ENCODE results near the gene PTPRM.

The PTPRM gene

DNA sequence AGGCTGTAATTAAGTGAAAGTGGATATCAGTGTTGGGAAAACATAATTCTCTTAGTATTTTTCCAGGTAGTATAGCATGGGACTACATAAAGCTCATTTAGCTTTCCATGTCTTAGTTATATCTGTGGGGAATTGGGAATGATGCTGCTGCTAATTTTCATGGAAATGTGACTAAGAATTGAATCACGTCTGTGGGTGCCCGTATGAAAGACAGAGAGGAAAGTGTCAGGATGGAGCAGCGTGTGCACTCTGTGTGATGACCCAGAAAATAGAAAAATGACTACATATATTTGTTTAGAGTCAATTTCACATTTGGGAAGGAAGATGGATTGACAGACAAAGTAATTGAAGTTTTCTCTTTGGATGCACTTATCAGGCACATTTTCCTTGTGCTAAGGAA is 212.1 kb downstream of the PTPRM start:
- no peak for TF ChIP-seq EZH2phosphoT487 (IDR thresholded peaks at IDR 0.05; ENCODE audit: borderline replicate concordance)
- TF ChIP-seq, protein P1, sequence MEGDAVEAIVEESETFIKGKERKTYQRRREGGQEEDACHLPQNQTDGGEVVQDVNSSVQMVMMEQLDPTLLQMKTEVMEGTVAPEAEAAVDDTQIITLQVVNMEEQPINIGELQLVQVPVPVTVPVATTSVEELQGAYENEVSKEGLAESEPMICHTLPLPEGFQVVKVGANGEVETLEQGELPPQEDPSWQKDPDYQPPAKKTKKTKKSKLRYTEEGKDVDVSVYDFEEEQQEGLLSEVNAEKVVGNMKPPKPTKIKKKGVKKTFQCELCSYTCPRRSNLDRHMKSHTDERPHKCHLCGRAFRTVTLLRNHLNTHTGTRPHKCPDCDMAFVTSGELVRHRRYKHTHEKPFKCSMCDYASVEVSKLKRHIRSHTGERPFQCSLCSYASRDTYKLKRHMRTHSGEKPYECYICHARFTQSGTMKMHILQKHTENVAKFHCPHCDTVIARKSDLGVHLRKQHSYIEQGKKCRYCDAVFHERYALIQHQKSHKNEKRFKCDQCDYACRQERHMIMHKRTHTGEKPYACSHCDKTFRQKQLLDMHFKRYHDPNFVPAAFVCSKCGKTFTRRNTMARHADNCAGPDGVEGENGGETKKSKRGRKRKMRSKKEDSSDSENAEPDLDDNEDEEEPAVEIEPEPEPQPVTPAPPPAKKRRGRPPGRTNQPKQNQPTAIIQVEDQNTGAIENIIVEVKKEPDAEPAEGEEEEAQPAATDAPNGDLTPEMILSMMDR (conservative IDR thresholded peaks at IDR 0.05; ENCODE audit: low read length), result no peak
- Histone ChIP-seq H4K20me1 (ENCODE audit: insufficient read depth, low read length, poor library complexity, severe bottlenecking) (no peaks in the 10 kb centered on the region), H3K9me2 (replicated peaks; ENCODE audit: low read depth, low read length) (no peaks in the 10 kb centered on the region), H3K9ac (ENCODE audit: low read depth, low read length, poor library complexity, severe bottlenecking) (no peak overlapping the region), H3K27me3 (ENCODE audit: insufficient read depth, low read length, poor library complexity, severe bottlenecking) (no peaks in the 10 kb centered on the region), H3K4me3 (ENCODE audit: low read length, poor library complexity, severe bottlenecking) (no peak overlapping the region), H3K4me2 (ENCODE audit: low read depth, low read length, poor library complexity, severe bottlenecking) (no peak overlapping the region), H3K9me3 (ENCODE audit: insufficient read depth, low read depth, low read length) (no peaks in the 10 kb centered on the region), H3K36me3 (ENCODE audit: insufficient read depth, low read length) (no peaks in the 10 kb centered on the region), H2AFZ (ENCODE audit: low read length) (no peak overlapping the region), H3F3A (ENCODE audit: low read depth) (no peaks in the 10 kb centered on the region), H3K4me1 (ENCODE audit: insufficient read depth, low read length, poor library complexity, severe bottlenecking) (peaks cover under 1% of the 10 kb centered on the region), H3K79me2 (ENCODE audit: insufficient read depth, low read length) (no peaks in the 10 kb centered on the region)

DNA sequence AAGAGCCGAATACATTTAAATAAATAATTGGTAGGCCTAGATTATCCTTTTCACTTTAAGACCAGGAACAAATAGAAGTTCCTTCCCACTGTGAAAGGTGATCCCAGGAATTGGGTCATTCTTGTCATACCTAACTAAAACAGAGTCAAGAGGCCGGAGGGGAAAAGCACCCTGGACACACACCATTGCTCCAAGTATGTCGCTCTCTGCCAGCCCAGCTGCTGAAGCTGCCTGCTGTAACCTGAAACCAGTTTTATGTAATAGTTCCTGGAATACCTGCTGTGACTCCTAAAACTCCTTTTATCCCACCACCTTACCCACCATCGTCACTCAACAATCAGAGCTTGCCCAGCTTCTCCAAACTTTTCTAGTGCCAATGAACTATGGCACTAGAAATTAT is 217.1 kb downstream of the PTPRM start:
- Histone ChIP-seq H3K9me2 (replicated peaks; ENCODE audit: low read depth, low read length) (no peaks in the 10 kb centered on the region), H3K27me3 (ENCODE audit: insufficient read depth, low read length, poor library complexity, severe bottlenecking) (no peaks in the 10 kb centered on the region), H4K20me1 (ENCODE audit: insufficient read depth, low read length, poor library complexity, severe bottlenecking) (no peaks in the 10 kb centered on the region), H3K4me1 (ENCODE audit: insufficient read depth, low read length, poor library complexity, severe bottlenecking) (no peaks in the 10 kb centered on the region), H2AFZ (ENCODE audit: low read length) (no peak overlapping the region), H3K4me2 (ENCODE audit: low read depth, low read length, poor library complexity, severe bottlenecking) (no peak overlapping the region), H3K79me2 (ENCODE audit: insufficient read depth, low read length) (no peaks in the 10 kb centered on the region), H3F3A (ENCODE audit: low read depth) (no peaks in the 10 kb centered on the region), H3K9me3 (ENCODE audit: insufficient read depth, low read depth, low read length) (no peaks in the 10 kb centered on the region), H3K36me3 (ENCODE audit: insufficient read depth, low read length) (no peaks in the 10 kb centered on the region), H3K9ac (ENCODE audit: low read depth, low read length, poor library complexity, severe bottlenecking) (no peak overlapping the region), H3K4me3 (ENCODE audit: low read length, poor library complexity, severe bottlenecking) (no peak overlapping the region)
- TF ChIP-seq EZH2phosphoT487 (IDR thresholded peaks at IDR 0.05; ENCODE audit: borderline replicate concordance), result no peak
- TF ChIP-seq, protein P1 (conservative IDR thresholded peaks at IDR 0.05; ENCODE audit: low read length), result no peak

DNA sequence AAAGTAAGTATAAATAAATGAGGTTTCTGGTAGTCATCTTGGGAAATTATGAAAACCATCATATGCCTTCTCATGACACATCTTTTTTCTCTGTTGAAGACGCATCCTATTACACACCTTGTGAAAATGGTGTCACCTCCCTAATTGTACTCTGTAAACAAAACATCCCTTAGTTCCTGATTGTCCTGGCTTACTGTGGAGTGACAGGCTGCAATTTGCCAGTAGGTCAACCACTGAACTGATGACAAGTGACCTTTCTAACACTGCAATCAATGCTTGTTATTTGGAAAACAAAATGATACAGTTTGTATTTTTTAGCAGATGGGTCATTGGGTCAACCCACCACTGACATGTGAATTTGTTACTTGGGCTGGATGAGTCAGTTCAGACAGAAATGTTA is 219.5 kb downstream of the PTPRM start:
- H3K9ac ChIP-seq (ENCODE audit: low read depth, low read length, poor library complexity, severe bottlenecking), result no peak overlapping the region
- no peaks in the 10 kb centered on the region for H3K4me1 ChIP-seq (ENCODE audit: insufficient read depth, low read length, poor library complexity, severe bottlenecking)
- H2AFZ ChIP-seq (ENCODE audit: low read length), result no peak overlapping the region
- H4K20me1 ChIP-seq (ENCODE audit: insufficient read depth, low read length, poor library complexity, severe bottlenecking), result no peaks in the 10 kb centered on the region
- H3F3A ChIP-seq (ENCODE audit: low read depth), result no peaks in the 10 kb centered on the region
- no peaks in the 10 kb centered on the region for H3K27me3 ChIP-seq (ENCODE audit: insufficient read depth, low read length, poor library complexity, severe bottlenecking)
- H3K36me3 ChIP-seq (ENCODE audit: insufficient read depth, low read length), result no peaks in the 10 kb centered on the region
- no peaks in the 10 kb centered on the region for H3K9me3 ChIP-seq (ENCODE audit: insufficient read depth, low read depth, low read length)
- no peak overlapping the region for H3K4me2 ChIP-seq (ENCODE audit: low read depth, low read length, poor library complexity, severe bottlenecking)
- no peak overlapping the region for H3K4me3 ChIP-seq (ENCODE audit: low read length, poor library complexity, severe bottlenecking)
- no peaks in the 10 kb centered on the region for H3K9me2 ChIP-seq (replicated peaks; ENCODE audit: low read depth, low read length)
- no peak for TF ChIP-seq EZH2phosphoT487 (IDR thresholded peaks at IDR 0.05; ENCODE audit: borderline replicate concordance)
- TF ChIP-seq, protein P1 (conservative IDR thresholded peaks at IDR 0.05; ENCODE audit: low read length), result no peak
- no peaks in the 10 kb centered on the region for H3K79me2 ChIP-seq (ENCODE audit: insufficient read depth, low read length)

Data from Loucy (cell line).